Right hindlimb (tissue), 1 donor: ENCODE results near the gene VEGFA.

Experiments used
- DNase-seq: peaks from one replicate; pipeline ENCODE4 v3.0.0-alpha.2; 2018

Gene VEGFA

DNA sequence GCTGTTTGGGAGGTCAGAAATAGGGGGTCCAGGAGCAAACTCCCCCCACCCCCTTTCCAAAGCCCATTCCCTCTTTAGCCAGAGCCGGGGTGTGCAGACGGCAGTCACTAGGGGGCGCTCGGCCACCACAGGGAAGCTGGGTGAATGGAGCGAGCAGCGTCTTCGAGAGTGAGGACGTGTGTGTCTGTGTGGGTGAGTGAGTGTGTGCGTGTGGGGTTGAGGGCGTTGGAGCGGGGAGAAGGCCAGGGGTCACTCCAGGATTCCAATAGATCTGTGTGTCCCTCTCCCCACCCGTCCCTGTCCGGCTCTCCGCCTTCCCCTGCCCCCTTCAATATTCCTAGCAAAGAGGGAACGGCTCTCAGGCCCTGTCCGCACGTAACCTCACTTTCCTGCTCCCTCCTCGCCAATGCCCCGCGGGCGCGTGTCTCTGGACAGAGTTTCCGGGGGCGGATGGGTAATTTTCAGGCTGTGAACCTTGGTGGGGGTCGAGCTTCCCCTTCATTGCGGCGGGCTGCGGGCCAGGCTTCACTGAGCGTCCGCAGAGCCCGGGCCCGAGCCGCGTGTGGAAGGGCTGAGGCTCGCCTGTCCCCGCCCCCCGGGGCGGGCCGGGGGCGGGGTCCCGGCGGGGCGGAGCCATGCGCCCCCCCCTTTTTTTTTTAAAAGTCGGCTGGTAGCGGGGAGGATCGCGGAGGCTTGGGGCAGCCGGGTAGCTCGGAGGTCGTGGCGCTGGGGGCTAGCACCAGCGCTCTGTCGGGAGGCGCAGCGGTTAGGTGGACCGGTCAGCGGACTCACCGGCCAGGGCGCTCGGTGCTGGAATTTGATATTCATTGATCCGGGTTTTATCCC is at the start of gene VEGFA:
TSS of gene VEGFA (plus strand) at position 686 of the 846 bp plus-strand sequence.
- DNase-seq: peak; percentile 95

DNA sequence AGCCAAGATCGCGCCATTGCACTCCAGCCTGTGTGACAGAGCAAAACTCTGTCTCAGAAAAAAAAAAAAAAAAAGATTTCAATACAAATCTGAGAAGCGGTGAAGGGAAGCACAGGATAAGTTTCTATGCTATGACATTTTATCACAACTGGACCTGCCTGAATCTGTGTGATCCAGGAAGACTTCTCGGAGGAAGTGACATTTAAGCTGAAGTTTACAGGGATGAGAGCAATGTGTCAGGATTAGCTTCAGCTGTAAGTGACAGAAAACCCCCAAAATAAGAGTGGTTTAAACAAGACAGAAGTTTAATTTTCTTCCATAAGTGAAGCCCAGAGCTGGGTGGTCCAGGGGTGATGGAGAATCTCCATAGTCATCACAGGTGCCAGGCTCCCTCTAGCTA is 49.0 kb upstream of the VEGFA start:
- no peak for DNase-seq

DNA sequence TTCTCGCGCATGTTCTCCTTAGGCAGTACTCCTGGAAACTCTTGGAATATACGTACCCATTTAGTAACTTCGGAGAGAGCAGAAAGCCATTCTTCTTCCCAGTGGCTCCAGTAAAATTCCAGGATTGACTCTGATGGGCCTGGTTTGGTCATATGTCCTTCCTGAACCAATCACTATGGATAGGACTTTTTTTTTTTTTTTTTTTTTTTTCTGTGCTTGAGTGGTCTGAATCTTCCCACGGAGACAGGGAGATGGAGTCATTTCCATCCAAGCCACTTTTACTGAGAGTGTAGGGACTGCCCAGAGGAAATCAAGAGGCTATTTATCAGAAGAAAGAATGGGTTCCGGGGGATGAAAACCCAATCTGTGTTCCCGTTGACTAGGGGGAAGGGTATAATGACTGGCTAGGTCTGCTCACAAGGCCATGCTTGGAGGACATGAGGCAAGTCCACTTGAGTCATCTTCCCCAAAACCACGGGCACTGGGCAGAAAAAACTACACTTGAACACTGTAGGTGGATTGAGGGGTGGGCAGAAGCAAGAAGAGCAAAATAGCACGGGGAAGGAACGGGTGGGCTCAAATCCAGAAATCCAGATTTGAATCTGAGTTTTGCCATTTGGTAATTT is 47.0 kb upstream of the VEGFA start:
- DNase-seq: no peak

DNA sequence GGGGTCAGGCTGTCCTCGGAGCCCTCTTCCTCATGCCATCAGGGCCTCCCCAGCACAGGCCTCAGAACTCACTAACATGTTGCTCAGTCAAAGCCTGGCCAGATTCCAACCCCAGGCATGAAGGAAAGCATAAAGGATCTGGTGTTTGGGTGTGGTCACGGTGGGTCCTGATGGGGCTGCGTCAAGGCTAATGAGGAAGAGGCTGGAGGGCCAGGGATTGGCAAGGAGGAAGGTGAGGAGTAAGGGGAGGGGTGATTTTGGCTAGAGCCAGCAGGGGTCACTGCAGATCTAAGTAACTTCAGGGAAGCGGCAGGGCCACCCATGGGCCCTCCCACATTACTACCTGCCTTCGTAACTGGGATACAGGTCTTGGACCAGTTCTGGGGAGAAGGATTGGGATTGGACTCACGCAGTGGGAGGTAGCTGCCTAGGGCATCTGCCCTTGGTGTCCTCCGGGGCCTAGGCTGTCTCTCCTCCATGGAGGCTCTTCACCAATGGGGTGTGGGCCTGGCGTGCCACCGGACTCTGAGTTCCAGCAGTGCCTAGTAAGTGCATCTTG is 46.2 kb upstream of the VEGFA start:
- DNase-seq: peak; percentile 66

DNA sequence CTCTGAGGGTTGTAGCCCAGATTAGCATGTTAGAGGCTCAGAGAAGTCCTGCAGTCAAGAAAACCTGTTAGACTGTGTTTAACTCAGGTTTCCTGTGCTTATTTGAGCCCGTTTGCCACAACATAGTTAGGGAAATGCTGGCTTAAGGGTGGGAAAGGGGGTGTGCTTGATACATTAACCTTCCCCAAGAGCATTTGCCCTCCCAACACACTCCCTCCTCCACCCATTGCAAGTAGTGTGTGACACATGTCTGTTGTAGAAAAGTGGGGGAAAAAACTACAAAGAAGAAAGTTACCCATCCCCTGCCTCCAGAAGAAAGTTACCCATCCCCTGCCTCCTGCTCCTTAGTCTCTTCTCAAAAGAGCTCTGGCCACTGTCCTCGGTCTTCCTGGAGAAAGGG is 45.7 kb upstream of the VEGFA start:
- no peak for DNase-seq

DNA sequence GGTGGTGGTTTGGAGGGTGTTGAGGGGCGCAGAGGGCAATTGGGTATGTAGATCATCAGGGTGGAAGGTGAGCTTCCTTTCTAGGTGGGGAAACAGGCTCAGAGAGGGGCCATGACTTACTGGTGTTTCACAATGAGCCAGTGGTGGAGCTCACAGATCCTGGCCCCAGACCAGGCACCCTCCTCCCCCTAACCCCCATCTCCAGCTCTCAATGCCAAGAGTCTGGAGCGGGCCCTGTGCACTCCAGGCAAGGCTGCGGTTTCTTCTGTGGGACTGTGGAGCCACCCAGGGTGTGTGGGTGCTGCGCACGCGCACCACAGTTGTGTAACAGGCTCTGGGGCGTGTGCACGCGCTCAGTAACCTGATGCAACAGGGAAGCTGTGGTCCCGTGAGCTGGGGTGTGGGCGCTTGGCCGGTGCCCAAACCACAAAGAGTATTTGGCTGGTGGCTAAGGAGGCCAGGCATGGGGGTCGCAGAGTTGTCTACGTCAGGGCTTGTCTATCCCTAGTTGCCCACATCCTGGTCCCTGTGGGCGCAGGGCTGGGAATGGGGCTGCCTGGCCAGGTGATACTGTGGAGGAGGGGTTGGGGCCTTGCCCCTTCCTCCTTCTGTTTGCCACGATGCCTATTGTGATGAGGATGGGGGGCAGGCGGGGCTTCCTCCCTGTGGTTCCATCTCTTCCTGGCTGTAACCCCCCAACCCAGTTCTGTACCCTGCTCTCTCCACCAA is 44.9 kb upstream of the VEGFA start:
- peak; percentile 87 for DNase-seq

DNA sequence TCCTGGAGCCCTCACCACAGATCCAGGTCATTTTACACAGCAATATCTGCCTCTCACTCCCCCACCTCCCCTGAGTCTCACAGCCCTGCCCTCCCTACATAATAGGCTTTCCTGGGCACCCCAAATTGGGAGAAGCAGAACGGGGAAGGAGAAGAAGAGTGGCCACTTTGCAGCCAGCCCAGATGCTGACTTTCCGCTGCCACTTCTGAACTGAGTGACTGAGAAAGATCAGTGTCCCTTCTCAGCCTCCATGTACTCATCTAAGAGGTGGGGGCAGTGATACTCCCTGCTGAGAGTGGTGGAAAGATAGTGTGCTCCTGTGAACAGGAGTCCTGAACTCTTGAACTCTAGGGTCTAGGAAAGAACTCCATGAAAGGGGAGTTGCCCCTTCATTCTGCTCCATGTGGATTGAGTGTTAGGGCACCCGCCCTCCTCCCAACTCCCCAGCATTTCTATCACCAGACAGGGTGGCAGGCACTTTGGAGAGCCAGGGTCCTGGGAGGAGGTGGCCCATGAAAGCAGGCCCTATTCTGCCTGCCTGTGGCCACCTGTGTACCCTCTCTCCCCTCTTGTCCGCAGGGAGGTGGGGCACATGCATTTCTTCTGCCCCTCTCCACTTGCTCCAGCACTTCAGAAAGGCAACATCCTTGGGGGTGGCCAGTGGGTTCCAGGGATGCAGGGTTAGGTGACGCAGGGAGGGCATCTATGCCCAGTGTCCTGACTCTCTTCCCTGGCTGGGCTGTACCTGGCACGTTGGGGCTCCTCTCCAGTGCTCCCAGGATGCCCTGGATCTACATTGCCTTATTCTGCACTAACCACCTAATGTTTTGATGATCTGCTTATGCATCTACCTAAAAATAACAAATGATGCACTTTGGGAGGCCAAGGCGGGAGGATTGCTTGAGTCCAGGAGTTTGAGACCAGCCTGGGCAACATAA is 44.1 kb upstream of the VEGFA start:
- DNase-seq: peak; percentile 9

DNA sequence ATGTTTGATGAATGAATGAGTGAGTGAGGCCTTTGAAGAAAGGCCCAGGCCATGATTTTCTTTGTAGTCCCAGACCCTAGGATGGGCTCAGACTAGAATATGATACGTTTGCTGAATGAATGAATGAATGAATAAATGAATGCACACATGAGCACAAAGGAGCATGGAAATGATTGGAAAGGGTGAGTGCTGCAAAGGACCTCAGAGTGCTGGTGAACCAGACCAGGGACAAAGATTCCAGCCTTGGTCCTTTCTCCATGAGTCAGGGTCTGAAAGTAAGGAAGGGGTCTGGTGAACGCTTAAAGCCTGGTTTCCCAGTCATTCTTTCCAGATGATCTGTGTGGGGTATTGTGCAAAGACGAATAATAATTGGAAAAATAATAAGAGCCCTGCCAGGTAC is 42.4 kb upstream of the VEGFA start:
- no peak for DNase-seq

DNA sequence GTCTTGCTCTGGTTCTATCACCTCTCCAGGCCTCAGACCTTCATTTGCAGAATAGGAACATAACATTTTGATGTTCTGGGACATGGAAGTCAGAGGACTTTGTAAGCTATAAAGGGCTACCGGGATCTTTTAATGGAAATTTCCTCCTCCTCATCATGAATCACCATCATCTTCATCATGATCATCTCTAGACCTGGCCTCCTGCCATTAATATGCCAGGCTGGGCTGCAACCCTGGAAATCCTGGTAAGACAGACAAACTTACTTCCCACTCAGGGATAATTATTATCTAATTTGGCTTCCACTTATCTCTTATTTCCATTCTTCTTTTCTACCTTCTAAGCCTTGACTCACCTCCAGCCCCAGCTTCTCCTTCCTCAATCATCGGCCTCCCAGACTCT is 41.4 kb upstream of the VEGFA start:
- no peak for DNase-seq

DNA sequence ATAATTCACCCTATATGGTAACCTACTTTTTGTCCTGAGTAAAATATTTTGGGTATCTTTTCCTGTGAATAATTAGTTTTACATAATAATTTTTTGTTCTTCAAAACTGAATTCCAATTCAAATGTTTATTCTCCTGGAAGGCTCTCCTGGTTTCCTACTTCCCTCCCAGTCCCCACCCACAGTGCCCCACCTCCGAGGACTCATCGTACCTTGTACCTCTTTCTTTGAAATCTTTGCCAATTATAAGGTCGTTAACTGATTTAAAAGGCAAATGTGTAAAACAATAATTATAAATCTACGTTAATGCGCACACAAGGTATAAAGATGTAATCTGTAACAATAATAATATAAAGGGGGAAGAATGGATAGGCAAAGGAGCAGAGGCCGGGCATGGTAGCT is 40.5 kb upstream of the VEGFA start:
- no peak for DNase-seq

DNA sequence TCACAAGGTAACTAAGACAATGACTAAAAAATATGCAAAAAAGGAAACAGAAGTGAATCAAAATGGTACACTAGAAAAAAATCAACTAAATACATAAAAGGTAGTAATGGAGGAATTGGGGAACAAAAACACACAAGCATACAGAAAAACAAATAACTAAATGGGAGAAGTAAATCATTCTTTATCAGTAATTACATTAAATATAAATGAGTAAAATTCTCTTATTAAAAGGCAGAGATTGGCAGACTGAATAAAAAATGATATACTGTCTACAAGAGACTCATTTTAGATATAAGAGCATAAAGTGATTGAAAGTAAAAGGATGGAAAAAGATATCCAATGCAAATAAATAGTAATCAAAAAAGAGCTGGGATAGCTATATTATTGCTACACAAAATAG is 39.4 kb upstream of the VEGFA start:
- DNase-seq: no peak

DNA sequence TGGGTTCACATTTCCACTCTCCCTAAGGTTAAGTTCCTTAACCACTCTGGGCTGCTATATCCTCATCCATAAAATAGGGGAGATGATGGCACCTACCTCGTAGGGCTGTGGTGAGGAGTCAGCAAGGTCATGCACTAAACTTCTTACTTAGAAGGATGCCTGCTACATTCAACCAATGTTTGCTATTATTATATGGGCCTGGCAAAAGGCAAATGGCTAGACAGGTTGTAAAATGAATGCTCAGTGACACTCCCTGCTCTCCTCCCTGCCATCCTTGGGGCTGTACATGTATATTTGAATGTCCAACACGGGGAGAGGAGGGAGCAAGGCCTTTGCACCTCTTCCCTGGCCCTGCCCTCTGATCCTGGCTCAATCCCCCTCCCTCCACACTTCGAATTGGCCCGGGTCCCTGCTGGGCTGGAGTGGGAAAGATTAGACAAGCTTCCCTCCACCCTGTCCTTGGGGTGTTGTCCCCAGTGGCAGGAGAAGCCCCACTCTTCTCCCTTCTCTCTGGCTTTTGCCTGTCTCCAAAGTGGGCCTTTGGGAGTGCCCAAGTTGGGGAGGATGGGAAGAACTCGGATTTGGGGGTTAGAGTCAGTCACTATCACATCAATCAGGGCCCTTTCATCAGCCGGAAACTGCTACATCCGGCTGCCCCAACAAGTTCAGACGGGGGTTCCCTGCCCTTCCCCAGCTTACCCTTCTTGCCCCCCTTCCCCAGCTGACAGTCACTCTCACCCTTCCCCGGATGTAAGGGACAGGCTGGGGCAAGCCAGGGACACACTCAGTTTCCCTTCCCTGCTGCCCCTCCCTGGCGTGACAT is 36.3 kb upstream of the VEGFA start:
- DNase-seq: no peak

DNA sequence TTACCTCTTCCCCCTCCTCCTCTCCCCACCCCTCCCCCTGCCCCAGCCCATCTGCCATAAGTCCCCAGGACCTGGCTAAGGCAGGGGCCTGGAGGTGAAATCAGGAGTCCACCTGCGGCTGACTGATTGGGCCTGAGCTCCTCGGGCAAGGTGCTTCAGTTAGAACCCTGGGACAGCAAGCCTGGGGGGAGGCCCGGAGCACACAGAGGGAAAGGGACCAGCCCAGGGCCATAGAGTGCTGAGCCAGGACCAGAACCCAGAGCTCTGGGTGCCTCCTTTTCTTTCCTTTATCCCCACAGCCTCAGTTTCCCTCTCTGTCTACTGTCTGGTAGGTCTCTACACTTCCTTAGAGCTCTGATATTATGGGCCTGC is 35.7 kb upstream of the VEGFA start:
- no peak for DNase-seq

DNA sequence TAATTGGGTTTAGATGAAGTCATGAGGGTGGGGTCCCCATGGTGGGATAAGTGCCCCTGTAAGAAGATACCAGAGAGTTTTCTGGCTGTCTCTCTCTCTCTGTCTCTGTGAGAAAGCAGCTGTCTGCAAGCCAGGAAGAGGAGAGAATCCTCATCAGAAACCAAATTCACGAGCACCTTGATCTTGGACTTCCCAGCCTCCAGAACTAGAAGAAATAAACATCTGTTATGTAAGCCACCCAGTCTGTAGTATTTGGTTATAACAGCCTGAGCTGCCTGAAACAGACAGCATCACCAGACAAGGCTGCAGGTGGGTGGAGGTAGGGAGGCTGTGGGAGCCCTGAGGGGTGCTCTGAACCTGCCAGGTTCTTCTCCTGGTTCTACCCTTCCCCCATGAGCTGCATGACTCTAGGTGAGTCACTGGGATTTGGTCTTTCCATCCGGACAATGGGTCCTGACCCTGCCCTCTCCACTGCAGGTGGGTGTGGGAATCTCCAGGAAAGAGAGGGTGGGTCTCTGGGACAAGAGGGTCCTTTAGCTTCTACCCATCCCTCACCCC is 34.3 kb upstream of the VEGFA start:
- no peak for DNase-seq

DNA sequence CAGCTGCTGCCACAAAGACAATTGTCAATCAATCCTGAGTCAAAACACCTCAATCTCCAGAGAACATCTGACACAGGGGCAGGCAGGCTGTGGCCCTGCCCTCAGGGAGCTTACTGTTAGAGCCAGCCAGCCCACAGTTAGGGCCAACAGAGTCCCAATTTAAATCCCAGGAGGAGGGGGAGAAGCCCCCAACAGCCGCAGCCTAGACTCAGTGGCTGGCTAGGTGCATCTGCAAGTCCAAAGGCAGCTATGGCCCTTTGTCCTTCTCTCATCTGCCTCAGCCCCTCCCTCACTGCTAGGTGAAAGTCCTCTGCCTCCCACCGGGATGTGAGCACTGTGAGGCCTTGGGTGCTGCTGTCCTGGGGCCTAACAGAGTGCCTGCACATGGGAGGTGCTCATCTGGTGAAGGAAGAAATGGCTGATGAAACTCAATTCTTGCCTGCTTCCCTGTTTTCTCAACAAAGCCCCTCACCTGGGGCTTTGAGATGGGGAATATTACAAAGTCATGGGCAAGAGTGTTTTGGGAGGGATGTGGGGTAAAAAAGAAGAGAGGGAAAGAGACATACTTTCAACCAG is 33.7 kb upstream of the VEGFA start:
- no peak for DNase-seq

DNA sequence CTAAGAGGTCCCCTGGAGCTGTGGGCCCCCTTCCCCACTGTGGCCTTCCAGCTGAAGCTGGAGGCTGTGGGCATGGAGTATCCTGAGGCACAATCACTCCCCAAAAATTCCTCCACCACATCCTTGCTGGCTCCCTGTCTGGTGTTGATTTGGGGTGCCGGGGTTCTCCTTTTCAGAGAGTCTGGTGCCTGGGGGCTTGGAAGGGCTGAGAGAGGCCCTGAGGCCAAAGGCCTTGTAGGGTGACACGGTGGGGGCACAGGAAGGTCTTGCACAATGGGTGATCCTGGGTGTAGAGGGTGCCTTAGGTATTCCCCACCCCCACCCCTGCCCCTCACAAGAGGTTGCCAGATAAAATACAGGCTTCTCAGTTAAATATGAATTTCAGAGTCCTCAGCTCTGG is 33.2 kb upstream of the VEGFA start:
- DNase-seq: no peak

DNA sequence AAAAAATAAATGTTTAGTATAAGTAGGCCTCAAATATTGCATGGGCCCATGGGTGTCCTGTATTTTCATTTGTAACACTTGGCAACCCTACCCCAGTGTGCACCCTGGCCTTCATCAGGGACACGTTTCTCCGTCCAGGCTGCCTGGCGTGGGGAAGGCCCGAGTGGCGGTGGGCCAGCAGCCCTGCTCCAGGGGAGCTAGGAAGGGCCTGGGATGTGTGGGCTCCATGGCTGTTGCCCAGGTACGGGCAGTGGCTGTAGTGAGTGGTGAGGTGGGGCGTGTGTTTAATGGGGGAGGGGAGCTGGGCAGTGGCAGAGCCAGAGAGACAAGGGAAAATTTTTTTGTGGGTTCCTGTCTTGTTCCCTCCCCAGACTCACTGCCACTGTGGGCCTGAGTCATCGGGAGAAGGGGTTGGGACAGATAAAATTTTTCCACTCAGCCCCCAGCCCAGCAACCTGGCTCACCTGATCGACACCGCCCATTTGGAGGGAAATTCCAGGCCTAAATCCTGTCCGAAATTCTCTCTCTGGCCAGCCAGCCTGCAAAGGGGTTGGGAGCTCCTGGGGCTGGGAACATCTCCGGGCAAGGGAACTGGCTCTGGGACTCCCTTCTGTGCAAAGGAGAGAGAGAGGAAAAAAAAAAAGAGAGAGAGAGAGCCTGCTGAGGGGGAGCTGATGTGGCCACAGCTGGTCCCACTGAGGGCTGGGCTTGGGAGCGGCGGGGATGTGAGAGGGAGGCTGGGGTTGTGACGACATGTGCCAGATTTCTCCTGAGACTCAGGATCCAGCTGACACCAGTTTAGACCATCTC is 32.5 kb upstream of the VEGFA start:
- no peak for DNase-seq

DNA sequence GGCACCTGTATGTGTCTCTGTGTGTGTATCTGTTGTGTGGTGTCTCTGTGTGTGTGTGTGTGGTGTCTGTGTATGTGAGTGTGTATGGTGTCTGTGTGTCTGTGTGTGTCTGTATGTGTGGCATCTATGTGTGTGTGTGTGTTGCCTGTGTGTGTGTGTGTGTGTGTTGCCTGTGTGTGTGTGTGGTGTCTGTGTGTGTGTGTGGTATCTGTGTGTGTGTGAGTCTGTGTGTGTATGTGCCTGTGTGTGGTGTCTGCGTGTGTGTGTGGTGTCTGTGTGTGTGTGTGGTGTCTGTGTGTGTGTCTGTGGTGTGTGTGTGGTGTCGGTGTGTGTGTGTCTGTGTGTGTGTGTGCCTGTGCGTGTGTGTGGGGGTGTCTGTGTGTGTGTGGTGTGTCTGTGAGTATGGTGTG is 31.7 kb upstream of the VEGFA start:
- DNase-seq: no peak

DNA sequence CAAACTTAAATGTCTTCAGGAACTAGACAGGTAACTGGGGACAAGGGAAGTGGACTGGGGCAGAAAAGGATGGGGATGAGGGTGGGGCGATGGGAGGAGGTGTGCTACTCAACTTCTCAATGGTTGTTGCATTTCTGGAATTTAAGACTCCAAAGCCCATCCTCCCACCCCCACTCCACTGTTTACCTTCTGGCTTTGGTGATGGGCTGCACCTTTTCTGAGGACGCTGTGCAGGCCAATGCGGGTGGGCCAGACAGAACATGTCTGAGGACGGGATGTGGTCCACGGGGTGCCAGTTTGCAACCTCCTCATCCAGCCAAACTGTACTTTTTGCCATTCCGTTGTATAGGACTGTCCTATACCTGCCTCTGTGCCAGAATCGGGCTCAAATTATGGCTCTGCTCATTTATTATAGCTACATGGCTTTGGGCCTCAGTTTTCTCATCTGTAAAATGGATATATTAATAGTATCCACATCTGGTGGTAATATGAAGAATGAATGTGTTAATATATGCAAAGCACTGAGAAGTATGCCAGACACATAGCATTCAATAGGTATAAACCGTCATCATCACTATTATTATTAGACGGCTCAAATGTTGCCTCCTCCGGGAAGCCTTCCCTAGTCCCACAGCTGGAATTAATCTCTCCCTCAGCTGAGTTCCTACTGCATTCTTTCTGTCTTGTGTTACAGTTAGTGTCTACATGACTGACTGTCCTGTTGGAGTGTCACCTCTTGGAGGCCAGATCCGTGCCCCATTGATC is 31.0 kb upstream of the VEGFA start:
- no peak for DNase-seq
